GM19438 (cell line): Measurements from ENCODE around the gene MAPK7.
A peak's percentile ranks its signal among the peaks of the same experiment; 100 is the strongest.

Source experiments
- ATAC-seq: cut with Tn5 transposase; IDR thresholded peaks from one replicate; pipeline ENCODE4 v1.9.1; 2021; ENCODE audit warnings: low read depth; ENCODE audit not compliant: unreplicated experiment

MAPK7 gene

GRCh38 chr17:19362277-19363113, 15.8 kb upstream of the MAPK7 start, which contains the start of gene B9D1:
TSS of gene B9D1 (minus strand) at chr17:19362723. CDS start at chr17:19362569, 154 bp downstream.
- peak; percentile 80 for ATAC-seq

- ATAC-seq: no peak
Observed at GRCh38 chr17:19363114-19363438, 15.2 kb upstream of the MAPK7 start.

- no peak for ATAC-seq
Observed at GRCh38 chr17:19363460-19364035, 14.8 kb upstream of the MAPK7 start.

GRCh38 chr17:19364699-19365498, 13.4 kb upstream of the MAPK7 start:
- no peak for ATAC-seq

- no peak for ATAC-seq
Observed at GRCh38 chr17:19365499-19365817, 12.8 kb upstream of the MAPK7 start.

GRCh38 chr17:19365833-19366636, 12.3 kb upstream of the MAPK7 start:
- ATAC-seq: no peak

GRCh38 chr17:19366637-19366972, 11.7 kb upstream of the MAPK7 start:
- ATAC-seq: no peak

- no peak for ATAC-seq
Observed at GRCh38 chr17:19368229-19368628, 10.1 kb upstream of the MAPK7 start.

- no peak for ATAC-seq
Observed at GRCh38 chr17:19369107-19369778, 9.1 kb upstream of the MAPK7 start.

GRCh38 chr17:19369846-19370492, 8.3 kb upstream of the MAPK7 start:
- peak; percentile 7 for ATAC-seq

- peak; percentile 86 for ATAC-seq
Observed at GRCh38 chr17:19370493-19370960, 7.8 kb upstream of the MAPK7 start.

- ATAC-seq: no peak
Observed at GRCh38 chr17:19371259-19372010, 6.9 kb upstream of the MAPK7 start.

GRCh38 chr17:19372011-19372370, 6.3 kb upstream of the MAPK7 start:
- no peak for ATAC-seq

- ATAC-seq: no peak
Observed at GRCh38 chr17:19372439-19372838, 5.9 kb upstream of the MAPK7 start.

- no peak for ATAC-seq
Observed at GRCh38 chr17:19372866-19373504, 5.3 kb upstream of the MAPK7 start.

- no peak for ATAC-seq
Observed at GRCh38 chr17:19374136-19374535, 4.2 kb upstream of the MAPK7 start.

- ATAC-seq: no peak
Observed at GRCh38 chr17:19375732-19376131, 2.6 kb upstream of the MAPK7 start.

GRCh38 chr17:19376811-19377210, 1.5 kb upstream of the MAPK7 start:
- ATAC-seq: no peak
